GM12874 (cell line): ENCODE data around the gene RAP2B.

Experiments used
- TF ChIP-seq, protein P1 (sequence below): IDR thresholded peaks from 2 replicates; pipeline ENCODE4 v1.5.1; 2011; ENCODE audit warnings: low read depth, mild to moderate bottlenecking, control low read depth, low read length, moderate library complexity; ENCODE audit not compliant: insufficient read depth

RAP2B gene

DNA sequence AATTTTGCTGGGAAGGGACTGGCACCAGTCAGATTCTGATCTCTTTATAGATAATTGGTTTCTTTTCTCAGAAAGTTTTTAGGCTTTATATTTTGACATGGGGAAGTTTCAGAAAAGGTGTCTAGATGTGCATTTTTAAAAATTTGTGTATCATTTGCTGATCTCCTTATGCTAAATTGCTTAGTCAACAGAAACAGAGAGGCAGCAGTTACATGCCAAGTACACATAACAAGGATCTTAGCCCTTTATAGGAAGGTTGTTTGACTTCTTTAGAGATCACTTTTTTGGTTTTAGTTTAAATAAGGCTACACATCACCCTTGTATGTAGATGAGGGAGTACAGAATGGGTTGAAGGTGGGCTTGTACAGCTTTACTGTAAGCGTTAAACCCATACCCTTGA, 53.5 kb downstream of the RAP2B start:
- TF ChIP-seq, protein P1, sequence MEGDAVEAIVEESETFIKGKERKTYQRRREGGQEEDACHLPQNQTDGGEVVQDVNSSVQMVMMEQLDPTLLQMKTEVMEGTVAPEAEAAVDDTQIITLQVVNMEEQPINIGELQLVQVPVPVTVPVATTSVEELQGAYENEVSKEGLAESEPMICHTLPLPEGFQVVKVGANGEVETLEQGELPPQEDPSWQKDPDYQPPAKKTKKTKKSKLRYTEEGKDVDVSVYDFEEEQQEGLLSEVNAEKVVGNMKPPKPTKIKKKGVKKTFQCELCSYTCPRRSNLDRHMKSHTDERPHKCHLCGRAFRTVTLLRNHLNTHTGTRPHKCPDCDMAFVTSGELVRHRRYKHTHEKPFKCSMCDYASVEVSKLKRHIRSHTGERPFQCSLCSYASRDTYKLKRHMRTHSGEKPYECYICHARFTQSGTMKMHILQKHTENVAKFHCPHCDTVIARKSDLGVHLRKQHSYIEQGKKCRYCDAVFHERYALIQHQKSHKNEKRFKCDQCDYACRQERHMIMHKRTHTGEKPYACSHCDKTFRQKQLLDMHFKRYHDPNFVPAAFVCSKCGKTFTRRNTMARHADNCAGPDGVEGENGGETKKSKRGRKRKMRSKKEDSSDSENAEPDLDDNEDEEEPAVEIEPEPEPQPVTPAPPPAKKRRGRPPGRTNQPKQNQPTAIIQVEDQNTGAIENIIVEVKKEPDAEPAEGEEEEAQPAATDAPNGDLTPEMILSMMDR: no peak

DNA sequence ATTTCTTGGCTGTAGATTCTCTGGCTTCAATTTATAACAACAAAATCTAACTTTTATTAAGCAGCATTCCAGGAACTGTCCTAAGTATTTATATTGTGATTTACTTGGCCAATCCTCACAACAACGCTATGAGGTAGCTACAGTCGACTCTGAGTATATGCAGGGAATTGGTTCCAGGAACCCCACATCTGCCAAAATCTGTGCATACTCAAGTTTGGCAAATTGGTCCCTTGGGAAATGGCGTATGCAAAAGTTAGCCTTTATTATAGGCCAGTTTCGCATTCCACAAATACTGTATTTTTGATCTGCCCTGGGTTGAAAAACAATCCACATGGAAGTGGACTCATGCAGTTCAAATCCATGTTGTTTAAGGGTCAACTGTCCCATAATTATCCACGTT, 53.9 kb downstream of the RAP2B start:
- TF ChIP-seq, protein P1: no peak

DNA sequence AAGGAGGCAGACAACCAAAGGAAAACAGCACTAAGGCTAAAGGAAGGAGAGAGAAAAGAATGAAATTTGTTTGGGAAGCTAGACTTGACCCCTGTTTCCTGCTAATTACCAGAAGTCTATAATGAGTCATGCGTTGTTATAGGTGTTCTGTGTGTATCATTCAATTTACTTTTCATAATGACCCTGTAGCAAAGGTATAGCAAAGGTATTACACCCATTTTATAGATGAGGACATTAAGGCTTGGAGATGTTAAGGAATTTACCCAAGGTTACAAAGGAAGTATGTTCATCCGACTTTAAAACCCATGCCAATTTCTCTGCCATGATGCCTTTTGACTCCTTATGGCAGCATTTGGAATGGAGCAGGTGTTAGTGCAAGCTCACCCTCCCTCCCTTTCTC, 54.9 kb downstream of the RAP2B start:
- TF ChIP-seq, protein P1: no peak

DNA sequence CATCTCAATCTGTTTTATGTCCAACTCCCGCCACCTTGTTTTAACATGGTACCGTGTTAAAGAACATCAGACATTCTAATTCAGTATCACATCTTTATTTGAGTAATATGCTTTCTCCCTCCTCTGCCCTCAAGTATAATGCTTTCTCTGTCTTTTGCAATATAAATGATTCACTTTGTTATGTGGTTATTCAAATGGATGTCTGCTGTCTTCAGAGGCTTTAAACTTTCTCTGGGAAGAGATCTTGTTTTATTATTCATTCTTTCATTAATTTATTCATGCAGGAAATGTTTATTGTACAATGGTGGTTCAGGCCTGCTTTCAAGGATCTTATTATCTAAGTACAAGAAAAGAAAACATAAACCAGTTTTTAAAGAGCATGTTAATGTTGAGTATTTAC, 57.1 kb downstream of the RAP2B start:
- TF ChIP-seq, protein P1: no peak
